Measurements from ENCODE around the gene COL8A2.

COL8A2 gene

DNA sequence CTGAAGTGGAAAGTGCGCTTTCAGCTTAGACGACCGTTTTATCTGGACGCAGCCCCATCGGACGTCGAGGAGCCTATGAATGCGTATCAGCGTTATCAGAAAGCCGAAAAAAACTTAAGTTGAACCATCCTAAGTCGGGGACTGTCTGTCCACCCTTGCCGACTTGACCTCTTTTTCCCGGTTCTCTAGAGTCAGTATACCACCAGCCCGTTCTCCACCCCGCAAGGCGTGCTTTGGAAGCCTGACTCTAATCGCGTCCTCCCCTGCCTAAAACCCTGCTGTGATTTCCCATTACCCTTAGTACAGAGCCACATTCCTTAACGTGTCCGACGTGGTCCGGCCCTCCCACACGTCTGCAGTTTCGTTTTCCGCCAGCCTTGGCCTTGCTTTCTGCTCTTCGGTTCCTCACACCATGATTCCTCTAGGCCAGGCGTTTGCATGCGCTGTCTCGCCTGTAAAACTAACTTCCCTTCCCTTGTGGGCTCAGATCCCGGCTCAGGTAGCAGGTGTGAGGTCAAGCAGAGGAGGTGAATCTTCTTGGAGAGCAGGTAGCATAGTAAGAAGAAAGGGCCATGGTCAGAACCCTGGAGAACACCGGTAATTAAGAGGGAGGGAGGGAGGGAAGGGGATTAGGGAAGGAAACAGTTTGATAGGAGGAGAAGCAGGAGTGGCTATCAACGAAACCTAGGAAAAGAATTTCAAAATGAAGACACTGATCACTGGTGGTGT lies 35.5 kb downstream of the COL8A2 start:
- DNase-seq (ENCODE audit: low read depth): peak; percentile 17

DNA sequence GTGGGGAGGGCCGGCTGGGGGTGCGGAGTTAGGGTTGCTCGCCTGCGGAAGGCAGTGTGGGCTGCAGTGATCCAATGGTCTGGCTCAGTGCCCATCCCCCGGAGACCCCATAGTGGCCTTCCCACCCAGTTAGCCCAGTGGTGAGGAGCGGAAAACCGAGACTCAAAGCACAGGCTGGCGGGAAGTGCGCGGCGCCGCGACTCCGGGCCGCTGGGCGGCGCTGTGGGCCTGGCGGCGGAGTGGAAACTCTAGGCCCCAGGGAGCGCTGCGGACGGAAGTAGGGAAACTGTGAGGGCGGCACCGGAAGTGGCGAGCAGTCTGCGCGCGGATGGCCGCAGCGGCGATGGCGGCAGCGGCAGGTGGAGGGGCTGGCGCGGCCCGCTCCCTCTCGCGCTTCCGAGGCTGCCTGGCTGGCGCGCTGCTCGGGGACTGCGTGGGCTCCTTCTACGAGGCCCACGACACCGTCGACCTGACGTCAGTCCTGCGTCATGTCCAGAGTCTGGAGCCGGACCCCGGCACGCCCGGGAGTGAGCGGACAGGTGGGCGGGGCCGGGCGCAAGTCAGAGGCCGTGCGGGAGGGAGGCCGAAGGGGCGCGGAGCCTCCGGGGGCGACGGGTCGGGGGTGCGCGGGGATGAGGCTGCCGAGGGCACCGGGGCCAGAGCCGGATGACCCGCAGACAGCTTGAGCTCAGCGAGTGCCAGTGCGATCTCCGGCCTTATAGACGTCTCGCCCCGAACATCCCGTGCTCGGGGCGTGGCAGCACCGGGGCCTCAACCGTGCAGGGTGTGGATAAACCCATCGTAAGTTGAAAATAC lies 36.2 kb downstream of the COL8A2 start, which contains the start of gene ADPRS:
Gene ADPRS, plus strand, starts transcription at position 316 of the 816 bp plus-strand sequence. Its CDS starts 13 bp downstream, at position 329.
- DNase-seq (ENCODE audit: low read depth): peak; percentile 92

DNA sequence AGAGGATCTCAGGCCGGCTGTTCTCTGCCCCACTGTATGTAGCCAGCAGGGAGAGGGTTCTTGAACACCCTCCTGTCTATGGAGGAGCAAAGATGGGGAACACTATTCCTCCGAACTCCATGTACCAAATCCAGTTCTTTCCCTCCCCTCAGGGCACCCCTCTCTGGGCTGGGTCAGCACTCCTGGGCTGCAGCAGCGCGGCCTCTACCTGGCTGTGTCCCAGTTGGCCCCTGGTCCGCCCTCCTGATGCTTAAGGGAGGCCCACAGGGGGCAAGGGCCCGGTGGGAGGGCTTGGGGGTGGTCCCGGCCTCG lies 36.8 kb downstream of the COL8A2 start:
- no peak for DNase-seq (ENCODE audit: low read depth)

DNA sequence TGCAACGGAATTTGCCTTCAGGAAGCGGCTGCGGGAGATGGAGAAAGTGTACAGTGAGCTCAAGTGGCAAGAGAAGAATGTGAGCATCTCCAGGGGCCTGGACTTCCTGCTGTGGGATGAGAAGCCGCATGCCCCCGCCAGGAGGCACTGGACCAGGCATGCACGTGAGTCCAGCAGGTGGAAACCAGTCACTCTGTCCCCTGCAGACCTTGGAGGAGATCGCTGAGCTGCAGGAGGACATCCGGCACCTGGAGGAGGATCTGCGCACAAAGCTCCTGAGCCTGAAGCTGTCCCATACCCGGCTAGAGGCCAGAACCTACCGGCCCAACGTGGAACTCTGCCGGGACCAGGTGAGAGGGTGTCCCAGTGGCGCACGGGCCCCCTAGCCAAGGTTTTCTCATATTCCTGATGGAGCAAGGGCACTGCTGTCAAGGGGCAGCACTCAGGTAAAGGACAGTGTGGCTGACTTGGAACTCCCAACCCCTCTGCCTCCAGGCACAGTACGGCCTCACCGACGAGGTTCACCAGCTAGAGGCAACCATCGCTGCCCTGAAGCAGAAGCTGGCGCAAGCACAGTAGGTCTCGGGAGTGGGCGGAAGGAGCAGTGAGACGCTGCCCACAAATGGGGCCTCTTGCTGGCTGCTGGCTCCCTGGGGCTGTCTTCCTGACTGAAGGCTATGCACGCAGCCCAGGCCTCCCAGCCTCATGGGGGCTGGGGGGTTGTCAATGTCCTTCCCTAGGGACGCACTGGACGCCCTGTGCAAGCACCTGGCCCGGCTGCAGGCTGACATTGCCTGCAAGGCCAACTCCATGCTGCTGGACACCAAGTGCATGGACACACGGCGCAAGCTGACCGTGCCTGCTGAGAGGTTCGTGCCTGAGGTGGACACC lies 37.5 kb downstream of the COL8A2 start:
- DNase-seq (ENCODE audit: low read depth): no peak

DNA sequence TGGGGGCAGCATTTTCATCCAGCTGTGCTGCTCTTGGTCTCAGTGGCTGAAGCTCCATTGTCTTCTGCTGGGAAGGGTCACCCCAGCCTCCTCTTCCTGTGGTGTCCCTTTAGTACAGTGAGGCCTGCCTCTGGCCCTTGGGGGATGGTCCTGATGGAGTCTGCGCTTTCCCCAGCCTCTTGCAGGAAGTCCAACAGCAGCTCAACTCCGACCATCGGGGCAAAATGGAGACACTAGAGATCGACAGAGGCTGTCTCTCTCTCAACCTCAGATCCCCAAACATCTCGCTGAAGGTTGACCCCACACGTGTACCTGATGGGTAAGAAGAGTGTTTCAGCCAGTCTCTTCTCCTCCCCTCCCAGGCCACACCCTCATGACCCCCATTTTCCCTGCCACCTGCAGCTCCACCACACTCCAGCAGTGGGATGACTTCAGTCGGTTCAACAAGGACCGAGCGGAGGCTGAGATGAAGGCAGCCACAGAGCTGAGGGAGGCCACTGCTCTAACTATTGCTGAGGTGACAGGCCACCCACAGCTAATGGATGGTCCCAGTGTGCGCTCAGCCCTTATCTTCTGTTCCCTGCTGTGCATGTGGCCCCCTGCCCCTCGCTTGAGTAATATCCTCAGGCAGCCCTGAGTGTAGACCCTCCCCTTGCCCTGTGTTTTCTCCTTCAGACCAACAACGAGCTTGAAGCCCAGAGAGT lies 38.3 kb downstream of the COL8A2 start:
- DNase-seq (ENCODE audit: low read depth): no peak

DNA sequence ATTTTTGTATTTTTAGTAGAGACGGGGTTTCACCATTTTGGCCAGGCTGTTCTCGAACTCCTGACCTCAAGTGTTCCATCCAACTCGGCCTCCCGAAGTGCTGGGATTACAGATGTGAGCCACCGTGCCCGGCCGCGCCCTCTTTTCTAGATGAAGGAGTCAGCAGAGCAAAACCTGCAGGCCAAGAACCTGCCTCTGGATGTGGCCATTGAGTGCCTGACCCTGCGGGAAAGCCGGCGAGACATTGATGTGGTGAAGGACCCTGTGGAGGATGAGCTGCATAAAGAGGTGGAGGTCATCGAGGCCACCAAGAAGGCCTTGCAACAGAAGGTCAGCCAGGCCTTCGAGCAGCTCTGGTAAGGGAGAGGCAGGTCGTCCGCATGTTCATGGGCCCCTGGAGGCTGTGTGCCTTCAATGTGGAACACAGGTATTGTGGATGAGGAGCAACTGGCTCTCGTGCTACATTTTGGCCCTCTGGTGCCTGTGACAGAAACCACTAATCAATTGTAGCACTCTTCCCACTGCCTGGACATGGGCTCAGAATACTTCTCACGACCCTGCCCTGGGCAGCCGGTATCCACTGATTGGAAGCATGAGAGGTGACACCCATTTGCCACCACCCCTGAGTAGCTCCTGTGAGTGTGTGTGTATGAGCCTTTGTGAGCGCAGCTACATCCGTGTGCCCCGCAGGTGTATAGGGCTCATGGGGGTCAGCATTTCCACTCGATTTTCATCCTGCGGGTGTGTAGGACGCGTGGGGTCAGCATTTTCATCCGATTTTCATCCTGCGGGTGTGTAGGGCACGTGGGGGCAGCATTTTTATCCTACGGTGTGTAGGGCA lies 39.1 kb downstream of the COL8A2 start:
- DNase-seq (ENCODE audit: low read depth): no peak

DNA sequence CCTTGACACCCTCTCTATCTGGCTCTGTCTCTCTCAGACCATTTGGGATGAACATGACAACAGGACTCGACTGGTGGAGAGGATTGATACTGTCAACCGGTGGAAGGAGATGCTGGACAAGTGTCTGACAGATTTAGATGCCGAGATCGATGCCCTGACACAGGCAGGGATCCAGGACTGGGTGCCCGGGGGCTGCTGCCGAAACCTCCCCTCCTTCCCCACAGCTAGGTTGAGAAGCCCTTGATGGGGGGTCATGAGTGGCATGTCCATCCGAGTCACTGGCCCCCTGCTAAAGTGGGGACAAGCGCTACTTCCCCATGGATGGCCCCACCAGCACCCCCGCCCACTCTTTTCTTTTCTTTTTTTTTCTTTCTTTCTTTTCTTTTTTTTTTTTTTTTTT lies 39.9 kb downstream of the COL8A2 start:
- no peak for DNase-seq (ENCODE audit: low read depth)

DNA sequence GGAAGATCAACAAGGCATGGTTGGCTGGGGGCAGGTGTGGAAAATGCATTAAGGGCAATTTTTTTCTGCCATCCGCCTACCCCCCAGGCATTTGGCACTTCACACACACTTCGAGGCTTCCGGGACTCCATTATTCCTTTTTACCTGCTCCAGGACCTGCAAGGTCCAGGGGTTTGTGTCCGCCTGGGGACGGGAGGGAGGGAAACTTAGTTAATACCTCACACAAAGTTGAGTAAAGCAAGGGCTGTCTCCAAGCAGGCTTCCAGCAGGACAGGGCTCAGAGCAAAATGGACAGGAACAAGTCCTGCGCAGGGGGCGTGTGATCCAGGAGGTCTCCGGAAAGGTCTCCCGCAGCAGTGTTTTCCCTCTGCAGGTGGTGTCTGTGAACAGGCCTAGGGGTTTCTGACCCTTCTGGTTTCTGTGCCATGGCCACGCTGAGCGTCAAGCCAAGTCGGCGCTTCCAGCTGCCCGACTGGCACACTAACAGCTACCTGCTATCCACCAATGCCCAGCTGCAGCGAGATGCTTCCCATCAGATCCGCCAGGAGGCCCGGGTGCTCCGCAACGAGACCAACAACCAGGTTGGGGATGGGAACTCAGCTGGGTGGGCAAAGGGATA lies 40.4 kb downstream of the COL8A2 start:
- DNase-seq (ENCODE audit: low read depth): no peak

DNA sequence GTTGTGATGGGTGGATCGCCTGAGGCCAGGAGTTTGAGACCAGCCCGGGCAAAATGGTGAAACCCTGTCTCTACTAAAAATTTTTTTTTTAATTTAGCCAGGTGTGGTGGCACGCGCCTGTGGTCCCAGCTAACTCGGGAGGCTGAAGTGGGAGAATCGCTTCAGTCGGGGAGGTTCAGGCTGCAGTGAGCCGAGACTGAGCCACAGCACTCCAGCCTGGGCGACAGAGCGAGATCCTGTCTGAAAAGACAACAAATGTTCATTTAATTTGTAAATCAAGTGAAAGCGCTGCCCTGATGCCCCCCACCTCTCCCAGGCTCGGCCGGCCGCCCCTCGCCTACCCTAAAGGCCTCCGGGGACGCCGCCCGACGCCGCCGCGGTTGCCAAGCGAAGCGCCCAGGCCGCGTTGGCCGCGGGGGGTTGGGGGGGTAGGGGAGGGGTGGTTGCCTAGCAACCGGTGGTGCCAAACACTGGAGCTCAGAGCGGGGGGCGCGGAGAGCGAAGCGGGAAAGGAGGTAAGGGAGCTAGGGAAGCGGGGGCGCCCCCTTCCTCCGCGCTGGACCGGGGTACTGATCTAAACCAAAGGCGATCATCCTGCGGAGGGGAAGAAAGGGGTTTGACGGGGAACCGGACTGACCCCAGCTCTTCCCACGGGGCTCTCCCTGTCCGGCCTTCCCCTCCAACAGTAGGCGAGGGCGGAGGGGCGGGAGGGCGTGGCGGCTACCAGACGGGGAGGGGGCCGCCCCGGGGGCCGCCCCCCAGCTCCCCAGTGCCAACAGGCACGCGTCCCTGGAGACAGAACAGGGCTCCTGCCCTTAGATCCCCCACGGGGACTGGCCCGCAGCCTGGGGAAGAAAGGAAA lies 41.2 kb downstream of the COL8A2 start, which contains the start of gene TEKT2:
Gene TEKT2, plus strand, starts transcription at position 460 of the 862 bp plus-strand sequence. CDS start 828 bp downstream, outside the sequence.
- DNase-seq (ENCODE audit: low read depth): peak; percentile 29

DNA sequence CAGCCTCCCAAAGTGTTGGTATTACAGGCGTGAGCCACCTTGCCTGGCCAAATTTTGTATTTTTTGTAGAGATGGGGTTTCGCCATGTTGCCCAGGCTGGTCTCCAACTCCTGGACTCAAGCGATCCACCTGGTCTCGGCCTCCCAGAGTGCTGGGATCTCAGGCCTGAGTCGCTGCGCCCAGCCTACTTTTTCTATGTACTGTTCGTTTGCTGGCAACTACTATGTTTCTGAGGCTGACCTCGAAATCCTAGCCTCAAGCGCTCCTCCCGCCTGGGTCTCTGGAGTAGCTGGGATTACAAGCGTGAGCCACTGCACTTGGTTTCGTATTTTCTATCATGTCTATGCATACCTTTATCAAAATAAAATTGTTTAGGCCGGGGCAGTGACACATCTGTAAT lies 41.8 kb downstream of the COL8A2 start:
- DNase-seq (ENCODE audit: low read depth): no peak

DNA sequence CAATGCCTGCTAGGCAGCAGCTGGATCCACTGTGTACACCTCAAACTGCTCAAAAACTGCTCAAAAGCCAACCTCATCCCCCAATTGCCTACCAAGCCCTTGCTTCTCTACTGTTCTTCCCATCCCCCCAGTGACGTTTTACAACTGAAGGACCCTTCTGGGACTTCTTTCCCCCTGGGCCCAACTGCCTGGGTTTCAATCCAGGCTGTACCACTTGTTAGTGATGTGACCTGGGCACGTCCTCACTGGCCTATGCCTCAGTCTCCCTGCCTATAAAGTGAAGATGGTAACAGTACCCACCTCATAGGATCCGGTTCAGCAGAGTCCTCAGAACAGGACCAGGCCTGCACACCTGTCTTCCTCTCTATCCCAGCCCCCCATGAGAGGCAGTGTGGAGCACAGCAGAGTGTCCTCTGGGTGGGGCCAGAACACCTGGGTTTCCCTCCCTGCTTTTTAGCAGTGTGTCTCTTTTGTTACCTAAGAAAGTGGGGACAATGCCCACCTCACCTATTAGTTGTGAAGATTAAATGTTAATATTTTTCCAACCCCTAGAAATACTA lies 43.0 kb downstream of the COL8A2 start:
- DNase-seq (ENCODE audit: low read depth): no peak

DNA sequence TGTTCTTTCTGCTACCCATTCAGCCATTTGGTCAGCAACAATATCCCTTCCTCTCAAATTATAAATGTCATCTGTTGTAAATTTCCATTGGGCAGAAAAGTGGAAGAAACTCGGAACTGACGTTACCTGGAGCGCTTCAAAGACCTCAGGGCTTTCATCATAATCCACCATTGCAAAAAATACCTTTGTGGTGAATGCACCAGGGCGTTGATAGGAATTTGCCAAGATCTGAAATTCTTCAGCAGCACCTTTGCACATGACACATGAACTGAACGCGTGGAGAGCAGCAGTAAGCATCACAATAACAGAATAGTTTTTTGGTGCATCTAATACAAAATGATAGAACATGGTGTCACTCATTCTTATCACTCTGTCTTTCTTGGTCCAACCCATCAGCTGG lies 44.2 kb downstream of the COL8A2 start:
- no peak for DNase-seq (ENCODE audit: low read depth)

DNA sequence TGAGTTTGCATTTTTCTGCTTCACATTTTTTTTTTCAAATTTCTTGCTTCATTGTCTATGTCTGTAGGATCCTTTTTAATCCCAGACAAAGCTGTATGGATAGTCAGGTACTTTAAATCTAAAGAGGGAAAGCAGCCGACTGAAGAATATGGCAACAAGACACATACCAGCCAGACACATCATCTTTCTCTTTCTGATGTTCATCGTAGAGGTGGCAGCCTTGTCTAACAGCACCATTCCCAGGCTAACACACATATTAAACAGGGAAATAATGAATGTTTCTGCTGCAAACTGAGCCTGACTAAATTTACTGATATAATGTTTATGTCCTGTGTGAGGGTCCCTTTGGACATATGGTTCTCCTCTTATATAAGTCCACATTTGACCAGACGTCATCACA lies 44.8 kb downstream of the COL8A2 start:
- DNase-seq (ENCODE audit: low read depth): no peak

DNA sequence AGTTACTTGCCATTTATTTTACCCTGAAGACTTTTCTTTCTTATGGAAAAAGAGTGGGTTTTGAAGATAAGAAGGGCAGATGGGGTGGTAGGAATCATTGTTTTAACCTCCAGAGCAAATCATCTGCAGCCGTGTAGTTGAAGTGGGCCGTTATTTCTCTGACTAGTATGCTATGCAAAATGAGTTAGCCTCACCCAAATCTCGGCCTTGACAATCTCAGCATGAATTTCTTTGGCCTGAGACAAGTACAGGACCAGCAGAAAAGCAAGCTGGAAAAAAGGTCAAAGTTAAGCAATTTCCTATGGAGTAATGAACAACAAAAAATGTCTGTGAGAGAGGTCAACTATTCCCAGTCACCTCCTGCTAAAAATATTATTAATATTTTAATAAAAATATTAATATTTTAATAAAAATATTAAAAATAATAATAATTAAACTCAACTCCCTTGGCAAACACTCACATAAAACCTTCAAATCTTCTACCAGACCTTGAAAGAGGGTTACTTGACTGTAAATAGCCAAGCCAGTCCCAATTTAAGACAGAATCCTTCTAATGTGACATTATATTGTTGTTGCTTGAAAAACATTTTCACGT lies 47.9 kb downstream of the COL8A2 start:
- no peak for DNase-seq (ENCODE audit: low read depth)

DNA sequence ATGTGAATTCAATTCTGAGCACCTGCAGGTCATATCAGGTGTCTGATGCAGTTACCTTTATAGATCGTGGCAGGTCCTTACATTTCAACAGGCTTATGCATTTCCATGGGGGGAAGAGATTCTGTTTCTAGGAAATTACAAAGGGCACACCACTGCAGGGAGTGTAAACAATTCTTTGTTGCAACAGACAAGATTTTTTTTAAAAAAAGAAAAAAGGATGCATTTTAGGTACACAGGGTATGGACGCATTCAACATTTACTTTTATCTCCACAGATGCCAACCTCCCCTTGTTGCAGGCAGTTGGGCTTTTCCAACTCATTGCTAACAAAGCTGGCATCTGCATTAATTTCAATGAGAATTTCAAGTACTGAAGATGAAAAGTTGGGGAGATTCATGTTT lies 54.7 kb downstream of the COL8A2 start:
- DNase-seq (ENCODE audit: low read depth): no peak

DNA sequence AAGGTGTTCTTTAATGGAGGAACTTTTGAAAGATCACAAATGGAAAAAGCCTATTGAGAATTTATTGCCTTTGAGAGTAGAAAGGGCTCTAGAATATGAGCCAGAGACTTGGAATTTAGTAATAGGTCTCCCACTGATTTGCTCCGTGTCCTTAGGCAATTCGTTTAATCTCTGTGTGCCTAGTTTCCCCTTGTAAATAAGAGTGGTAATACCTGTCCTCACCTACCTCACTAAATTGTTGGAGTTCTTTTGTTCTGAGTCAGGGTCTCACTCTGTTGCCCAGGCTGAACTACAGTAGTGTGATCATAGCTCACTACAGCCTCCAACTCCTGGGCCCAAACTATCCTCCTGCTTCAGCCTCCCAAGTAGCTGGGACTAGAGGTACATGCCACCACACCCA lies 56.2 kb downstream of the COL8A2 start:
- no peak for DNase-seq (ENCODE audit: low read depth)

DNA sequence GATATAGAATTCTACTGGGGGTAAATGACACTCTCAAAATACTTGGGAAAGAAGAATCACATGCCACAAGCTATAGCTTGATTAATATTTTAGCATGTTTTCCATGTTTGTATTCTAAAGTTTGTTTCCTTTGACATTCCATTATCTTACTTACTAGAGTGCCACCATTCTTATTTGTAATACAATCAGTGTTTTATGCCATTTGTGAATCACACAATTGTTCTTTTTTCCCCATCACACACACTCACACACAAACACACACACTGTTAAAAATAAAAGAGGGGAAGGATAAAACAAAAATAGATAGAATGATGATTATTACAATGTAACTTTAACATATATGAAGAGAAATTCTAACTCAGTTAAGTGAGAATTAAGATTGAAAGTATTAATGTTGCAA lies 57.2 kb downstream of the COL8A2 start:
- DNase-seq (ENCODE audit: low read depth): no peak

DNA sequence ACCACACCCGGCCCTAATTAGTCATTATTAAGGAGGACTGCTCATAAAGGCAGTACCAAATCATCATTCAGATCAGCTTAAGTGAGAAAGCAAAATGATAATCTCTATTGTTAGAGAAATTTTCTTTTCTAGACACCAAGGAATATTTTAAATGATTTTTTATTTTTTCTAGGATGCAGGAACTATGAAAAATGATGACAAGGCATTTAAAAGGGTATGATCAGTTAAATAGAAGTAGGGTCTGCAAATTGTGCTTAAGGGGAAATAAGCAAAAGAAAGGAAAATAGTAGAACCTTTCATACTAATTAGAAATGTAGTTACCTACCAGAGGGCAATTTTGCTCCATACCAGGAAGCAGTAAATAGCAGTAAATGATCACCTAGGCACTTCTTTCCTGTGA lies 62.7 kb downstream of the COL8A2 start:
- no peak for DNase-seq (ENCODE audit: low read depth)

DNA sequence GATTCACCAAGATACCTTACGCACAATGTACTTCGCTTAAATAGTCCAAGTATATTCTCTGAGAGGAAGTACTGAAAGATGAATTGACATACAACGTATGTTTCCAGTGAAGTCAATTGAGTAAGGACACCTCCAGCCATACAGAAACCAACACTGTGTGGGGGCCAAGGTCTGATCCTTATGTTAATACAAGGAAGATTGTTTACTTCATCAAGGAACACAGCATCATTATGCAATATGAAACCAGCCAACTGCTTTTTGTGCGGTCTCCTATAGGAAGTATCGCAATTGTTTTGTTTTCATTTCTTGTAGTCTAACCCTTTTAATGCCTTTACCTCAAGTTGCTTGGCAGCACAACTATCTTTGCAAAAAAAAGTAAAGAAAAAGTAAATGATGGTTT lies 69.3 kb downstream of the COL8A2 start:
- no peak for DNase-seq (ENCODE audit: low read depth)

All from fibroblast of gingiva (primary cell).